GM12875 (cell line): ENCODE measurements around the gene RTEL1.

ENCODE experiments used
- H3K4me3 ChIP-seq: one replicate; pipeline ENCODE4 v1.5.1; 2011; ENCODE audit warnings: low read depth, low read length, control low read depth
- TF ChIP-seq, protein P1 (sequence below): IDR thresholded peaks from 2 replicates; pipeline ENCODE4 v1.5.1; 2011; ENCODE audit warnings: low read depth, mild to moderate bottlenecking, control low read depth, inconsistent platforms, low read length, moderate library complexity, borderline replicate concordance; ENCODE audit not compliant: insufficient read depth

RTEL1 gene

DNA sequence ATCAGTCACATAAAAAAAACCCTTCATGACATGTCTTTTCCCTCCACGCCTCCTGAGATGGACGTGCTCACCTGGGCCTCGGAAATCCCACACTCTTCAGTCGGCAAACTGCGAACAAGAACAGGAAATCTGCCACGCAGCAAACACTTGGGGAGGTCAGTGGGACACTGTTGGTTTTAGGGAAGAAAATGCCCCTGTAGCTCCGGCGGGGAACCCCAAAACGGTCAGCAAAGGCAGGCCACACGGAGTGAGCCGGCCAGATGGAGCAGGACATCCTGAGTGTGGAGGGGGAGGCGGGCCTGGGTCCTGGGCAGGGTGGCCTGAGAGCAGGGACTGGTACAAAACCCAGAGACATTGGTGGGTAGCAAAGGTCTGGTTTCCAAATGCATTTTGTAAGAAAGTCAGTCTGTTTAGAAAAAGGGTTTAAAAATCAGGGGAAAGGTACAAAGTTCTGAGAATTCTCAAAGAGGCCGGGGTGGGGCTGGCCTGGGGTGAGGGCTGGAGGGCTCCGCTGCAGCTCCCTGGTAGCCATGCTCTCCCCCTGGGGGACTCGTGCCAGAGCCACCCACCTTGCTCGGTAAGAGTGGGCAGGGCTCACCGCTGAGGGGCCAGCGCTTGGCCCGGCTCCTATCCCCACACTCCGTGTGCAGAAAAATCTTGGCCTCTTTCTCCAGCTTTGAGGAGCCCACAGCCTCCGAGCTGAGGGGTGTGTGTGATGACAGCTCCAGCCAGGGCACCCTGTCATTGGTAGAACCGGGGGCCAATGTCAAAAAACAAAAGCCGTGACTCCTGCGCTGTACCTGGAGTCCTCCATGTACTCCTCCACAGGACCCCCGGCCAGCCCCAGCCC is 86.7 kb downstream of the RTEL1 start:
- TF ChIP-seq, protein P1, sequence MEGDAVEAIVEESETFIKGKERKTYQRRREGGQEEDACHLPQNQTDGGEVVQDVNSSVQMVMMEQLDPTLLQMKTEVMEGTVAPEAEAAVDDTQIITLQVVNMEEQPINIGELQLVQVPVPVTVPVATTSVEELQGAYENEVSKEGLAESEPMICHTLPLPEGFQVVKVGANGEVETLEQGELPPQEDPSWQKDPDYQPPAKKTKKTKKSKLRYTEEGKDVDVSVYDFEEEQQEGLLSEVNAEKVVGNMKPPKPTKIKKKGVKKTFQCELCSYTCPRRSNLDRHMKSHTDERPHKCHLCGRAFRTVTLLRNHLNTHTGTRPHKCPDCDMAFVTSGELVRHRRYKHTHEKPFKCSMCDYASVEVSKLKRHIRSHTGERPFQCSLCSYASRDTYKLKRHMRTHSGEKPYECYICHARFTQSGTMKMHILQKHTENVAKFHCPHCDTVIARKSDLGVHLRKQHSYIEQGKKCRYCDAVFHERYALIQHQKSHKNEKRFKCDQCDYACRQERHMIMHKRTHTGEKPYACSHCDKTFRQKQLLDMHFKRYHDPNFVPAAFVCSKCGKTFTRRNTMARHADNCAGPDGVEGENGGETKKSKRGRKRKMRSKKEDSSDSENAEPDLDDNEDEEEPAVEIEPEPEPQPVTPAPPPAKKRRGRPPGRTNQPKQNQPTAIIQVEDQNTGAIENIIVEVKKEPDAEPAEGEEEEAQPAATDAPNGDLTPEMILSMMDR = no peak
- no peak overlapping the region for H3K4me3 ChIP-seq

DNA sequence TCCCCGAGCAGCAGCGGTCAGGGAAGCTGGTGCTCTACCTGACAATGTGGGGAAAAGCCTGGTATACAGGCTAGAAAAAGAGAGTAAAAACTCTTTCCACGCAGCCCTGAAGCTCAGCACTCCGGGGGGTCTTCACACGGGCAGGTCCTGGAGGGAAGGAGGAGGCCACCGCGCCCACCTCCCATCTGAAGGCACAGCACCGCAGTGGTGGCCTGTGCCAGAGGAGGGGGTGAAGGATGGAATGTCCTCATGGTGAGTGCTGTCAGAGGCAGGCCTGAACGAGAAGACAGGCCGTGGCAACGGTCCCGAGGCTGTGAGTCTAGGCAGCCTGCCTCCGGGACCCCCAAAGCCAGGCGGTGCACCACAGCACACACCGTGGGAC is 87.3 kb downstream of the RTEL1 start:
- TF ChIP-seq, protein P1 = no peak
- H3K4me3 ChIP-seq = no peak overlapping the region
